ENCODE results near the gene VANGL2.

VANGL2 gene

DNA sequence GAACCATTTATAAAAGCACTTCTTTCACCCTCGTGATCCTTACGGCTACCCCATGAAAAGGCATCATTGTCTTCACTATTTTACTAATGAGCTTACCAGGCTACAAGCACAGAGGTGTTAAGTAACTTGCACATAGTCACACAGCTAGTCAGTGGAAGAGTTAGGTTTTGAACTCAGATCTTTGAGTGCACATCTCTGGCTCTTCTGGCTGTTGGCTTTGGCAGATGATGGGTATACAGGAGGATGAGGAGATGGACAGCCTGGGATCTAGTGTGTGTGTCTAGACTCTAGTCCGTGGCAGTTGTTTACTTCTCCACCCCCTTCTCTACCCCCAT, 11.6 kb downstream of the VANGL2 start:
- H3K27me3 ChIP-seq (ENCODE audit: control insufficient read depth, insufficient read depth, low read length), result no peaks in the 10 kb centered on the region
- H3K4me3 ChIP-seq (ENCODE audit: low read length), result no peak overlapping the region
- H3K36me3 ChIP-seq (ENCODE audit: control insufficient read depth, insufficient read depth, low read length), result no peaks in the 10 kb centered on the region
- H3K9me3 ChIP-seq (ENCODE audit: control insufficient read depth, low read length), result no peaks in the 10 kb centered on the region
- H3K9ac ChIP-seq (ENCODE audit: low read length), result no peak overlapping the region
- peaks cover 32% of the 10 kb centered on the region for H3K4me1 ChIP-seq (ENCODE audit: control insufficient read depth, insufficient read depth, low read length)

DNA sequence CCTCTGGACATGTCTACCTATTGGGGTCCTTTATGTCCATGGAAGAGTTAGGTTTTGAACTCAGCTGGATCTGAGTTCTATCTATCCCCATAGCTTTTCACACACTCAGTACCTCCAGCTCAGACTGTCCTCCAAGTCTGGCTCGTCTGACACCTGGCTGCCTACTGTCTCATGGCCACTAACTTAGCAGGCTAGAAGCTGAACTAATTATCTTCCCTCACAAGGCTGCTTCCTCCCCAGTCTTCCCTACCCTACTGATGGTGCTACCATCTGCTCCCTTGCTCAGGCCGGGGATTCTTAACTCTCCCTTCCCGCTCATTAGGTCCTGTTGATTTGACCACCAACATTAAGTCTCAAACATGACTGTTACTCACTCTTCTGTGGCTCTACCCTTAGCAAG, 13.4 kb downstream of the VANGL2 start:
- no peaks in the 10 kb centered on the region for H3K36me3 ChIP-seq (ENCODE audit: control insufficient read depth, insufficient read depth, low read length)
- H3K9ac ChIP-seq (ENCODE audit: low read length), result no peak overlapping the region
- H3K9me3 ChIP-seq (ENCODE audit: control insufficient read depth, low read length), result no peaks in the 10 kb centered on the region
- H3K4me3 ChIP-seq (ENCODE audit: low read length), result no peak overlapping the region
- peaks cover 18% of the 10 kb centered on the region for H3K4me1 ChIP-seq (ENCODE audit: control insufficient read depth, insufficient read depth, low read length)
- H3K27me3 ChIP-seq (ENCODE audit: control insufficient read depth, insufficient read depth, low read length), result no peaks in the 10 kb centered on the region

DNA sequence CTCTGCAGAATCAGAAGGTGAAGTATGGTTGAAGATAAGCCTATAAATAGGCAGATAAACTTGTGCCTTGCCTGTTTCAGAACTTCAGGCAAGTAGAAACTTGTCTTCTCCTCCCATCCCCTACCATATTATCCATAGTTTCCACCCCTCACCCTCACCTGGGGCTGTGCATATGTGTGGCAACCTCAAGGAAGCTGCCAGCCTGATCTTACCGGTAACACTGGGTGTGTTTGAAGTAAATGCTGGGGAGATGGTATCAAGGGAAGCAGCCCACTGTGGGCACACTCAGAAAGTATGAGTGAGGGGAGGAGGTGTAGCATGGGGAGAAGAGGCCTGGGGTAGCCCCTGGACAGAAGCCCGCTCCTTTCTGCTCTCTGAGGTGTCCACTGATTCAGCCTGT, 14.5 kb downstream of the VANGL2 start:
- H3K4me1 ChIP-seq (ENCODE audit: control insufficient read depth, insufficient read depth, low read length), result peaks cover 13% of the 10 kb centered on the region
- H3K36me3 ChIP-seq (ENCODE audit: control insufficient read depth, insufficient read depth, low read length), result no peaks in the 10 kb centered on the region
- H3K4me3 ChIP-seq (ENCODE audit: low read length), result no peak overlapping the region

DNA sequence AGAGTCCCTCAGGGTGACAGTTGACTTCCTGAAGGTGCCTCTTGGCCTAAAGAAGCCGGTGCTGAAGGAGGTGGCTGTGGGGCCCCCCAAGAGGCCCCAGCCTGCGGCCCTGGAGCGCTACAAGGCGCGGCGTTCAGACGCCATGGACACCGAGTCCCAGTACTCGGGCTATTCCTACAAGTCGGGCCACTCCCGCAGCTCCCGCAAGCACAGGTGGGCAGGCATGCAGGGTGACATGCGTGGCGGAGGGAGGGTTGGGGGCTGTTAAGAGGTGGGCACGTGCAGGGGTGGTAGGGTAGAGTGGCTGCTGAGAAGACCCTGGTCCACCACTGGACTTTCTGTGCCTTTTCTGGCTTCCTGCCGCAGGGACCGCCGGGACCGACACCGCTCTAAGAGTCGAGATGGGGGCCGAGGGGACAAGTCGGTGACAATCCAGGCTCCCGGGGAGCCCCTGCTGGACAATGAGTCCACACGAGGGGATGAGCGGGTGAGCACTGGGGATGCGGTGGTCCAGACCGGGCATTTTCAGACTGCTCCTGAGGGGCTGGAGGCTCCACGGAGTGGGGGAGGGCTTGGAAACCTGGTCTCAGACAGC, 15.4 kb downstream of the VANGL2 start:
- no peak overlapping the region for H3K9ac ChIP-seq (ENCODE audit: low read length)
- no peaks in the 10 kb centered on the region for H3K27me3 ChIP-seq (ENCODE audit: control insufficient read depth, insufficient read depth, low read length)
- H3K4me1 ChIP-seq (ENCODE audit: control insufficient read depth, insufficient read depth, low read length), result peaks cover 9% of the 10 kb centered on the region
- H3K4me3 ChIP-seq (ENCODE audit: low read length), result no peak overlapping the region
- H3K36me3 ChIP-seq (ENCODE audit: control insufficient read depth, insufficient read depth, low read length), result no peaks in the 10 kb centered on the region
- H3K9me3 ChIP-seq (ENCODE audit: control insufficient read depth, low read length), result no peaks in the 10 kb centered on the region

More for the DNA sequence above, 14.5 kb downstream of the VANGL2 start:
- H3K9me3 ChIP-seq (ENCODE audit: control insufficient read depth, low read length), result no peaks in the 10 kb centered on the region
- H3K9ac ChIP-seq (ENCODE audit: low read length), result no peak overlapping the region
- no peaks in the 10 kb centered on the region for H3K27me3 ChIP-seq (ENCODE audit: control insufficient read depth, insufficient read depth, low read length)

DNA sequence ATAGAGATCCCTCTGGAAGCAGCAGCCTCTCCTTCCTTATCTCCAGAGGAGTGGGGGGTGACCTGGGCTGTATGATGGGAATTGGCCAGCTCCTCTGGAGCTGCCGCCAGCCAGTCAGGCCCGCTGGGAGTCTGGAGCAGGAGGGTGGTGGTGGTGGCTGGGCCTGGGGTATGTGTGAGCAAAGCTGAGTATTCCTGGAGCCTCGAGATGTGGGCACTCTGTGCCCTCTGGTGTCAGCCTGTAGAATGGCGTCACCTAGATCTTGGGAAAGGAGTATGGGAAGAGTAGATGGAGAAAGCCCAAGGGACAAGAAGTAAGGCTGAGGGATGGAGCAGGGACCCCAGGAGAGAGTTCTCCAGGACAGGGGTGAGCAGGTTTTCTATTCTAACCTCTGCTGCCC, 16.0 kb downstream of the VANGL2 start:
- Histone ChIP-seq H3K27me3 (ENCODE audit: control insufficient read depth, insufficient read depth, low read length) (no peaks in the 10 kb centered on the region), H3K36me3 (ENCODE audit: control insufficient read depth, insufficient read depth, low read length) (no peaks in the 10 kb centered on the region), H3K9ac (ENCODE audit: low read length) (no peak overlapping the region), H3K9me3 (ENCODE audit: control insufficient read depth, low read length) (no peaks in the 10 kb centered on the region), H3K4me1 (ENCODE audit: control insufficient read depth, insufficient read depth, low read length) (peaks cover 5% of the 10 kb centered on the region), H3K4me3 (ENCODE audit: low read length) (no peak overlapping the region)

DNA sequence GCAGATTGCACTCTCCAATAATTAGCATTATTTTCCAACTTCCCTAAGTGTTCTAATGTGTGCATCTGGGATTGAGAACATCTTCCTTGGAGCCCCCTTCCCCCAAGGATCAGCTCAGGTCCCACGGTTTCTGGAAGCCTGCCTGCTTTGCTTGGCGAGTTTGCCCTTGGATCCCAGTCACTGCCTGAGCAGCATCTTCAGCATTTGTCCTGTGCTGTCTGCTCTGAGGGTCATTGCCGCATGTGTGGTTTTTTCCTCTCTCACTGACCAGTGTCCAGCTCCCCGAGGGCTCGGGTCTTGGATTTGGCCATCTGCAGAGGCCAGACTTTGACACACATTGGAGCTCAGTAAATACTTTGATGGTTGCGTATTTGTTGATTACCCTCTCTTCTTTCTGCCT, 18.1 kb downstream of the VANGL2 start:
- Histone ChIP-seq H3K9ac (ENCODE audit: low read length) (no peak overlapping the region), H3K36me3 (ENCODE audit: control insufficient read depth, insufficient read depth, low read length) (no peaks in the 10 kb centered on the region), H3K9me3 (ENCODE audit: control insufficient read depth, low read length) (no peaks in the 10 kb centered on the region), H3K4me1 (ENCODE audit: control insufficient read depth, insufficient read depth, low read length) (no peaks in the 10 kb centered on the region), H3K4me3 (ENCODE audit: low read length) (no peak overlapping the region), H3K27me3 (ENCODE audit: control insufficient read depth, insufficient read depth, low read length) (no peaks in the 10 kb centered on the region)

DNA sequence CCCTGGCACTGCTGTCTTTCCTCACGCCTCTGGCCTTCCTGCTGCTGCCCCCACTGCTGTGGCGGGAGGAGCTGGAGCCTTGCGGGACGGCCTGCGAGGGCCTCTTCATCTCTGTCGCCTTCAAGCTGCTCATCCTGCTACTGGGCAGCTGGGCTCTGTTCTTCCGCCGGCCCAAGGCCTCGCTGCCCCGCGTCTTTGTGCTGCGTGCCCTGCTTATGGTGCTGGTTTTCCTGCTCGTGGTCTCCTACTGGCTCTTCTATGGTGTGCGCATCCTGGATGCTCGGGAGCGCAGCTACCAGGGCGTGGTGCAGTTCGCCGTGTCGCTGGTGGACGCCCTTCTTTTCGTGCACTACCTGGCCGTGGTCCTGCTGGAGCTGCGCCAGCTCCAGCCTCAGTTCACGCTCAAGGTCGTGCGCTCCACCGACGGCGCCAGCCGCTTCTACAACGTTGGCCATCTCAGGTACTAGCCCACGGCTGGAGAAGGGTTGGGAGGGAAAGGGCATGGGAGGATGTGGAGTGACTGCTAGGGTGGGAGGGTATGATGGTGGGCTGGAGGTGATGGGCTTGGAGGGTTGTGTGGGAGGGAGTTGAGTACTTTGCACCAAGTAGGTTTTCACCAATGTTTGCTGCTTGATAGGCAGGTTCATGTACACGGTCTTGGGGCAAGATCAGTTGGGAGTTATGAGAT, 18.9 kb downstream of the VANGL2 start:
- Histone ChIP-seq H3K4me1 (ENCODE audit: control insufficient read depth, insufficient read depth, low read length) (no peaks in the 10 kb centered on the region), H3K36me3 (ENCODE audit: control insufficient read depth, insufficient read depth, low read length) (no peaks in the 10 kb centered on the region), H3K9me3 (ENCODE audit: control insufficient read depth, low read length) (no peaks in the 10 kb centered on the region), H3K27me3 (ENCODE audit: control insufficient read depth, insufficient read depth, low read length) (no peaks in the 10 kb centered on the region), H3K4me3 (ENCODE audit: low read length) (no peak overlapping the region), H3K9ac (ENCODE audit: low read length) (no peak overlapping the region)

DNA sequence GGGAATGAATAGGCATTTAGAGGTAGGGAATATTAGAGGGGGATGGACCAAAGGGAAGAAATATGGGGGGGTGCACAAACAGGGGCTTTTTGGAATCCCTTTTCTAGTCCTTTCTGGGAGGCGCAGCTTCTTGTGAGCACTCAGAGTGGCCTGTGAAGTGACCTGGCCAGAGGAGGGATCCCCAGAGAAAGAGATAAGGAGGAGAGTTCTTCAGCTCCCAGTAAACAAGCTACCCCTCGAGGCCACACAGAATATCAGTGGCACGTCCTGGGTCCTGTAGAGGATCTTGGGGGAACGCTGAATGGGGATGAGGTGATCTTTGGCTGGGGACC, 19.4 kb downstream of the VANGL2 start:
- H3K9me3 ChIP-seq (ENCODE audit: control insufficient read depth, low read length), result no peaks in the 10 kb centered on the region
- H3K4me1 ChIP-seq (ENCODE audit: control insufficient read depth, insufficient read depth, low read length), result no peaks in the 10 kb centered on the region
- H3K9ac ChIP-seq (ENCODE audit: low read length), result no peak overlapping the region
- H3K36me3 ChIP-seq (ENCODE audit: control insufficient read depth, insufficient read depth, low read length), result no peaks in the 10 kb centered on the region
- H3K4me3 ChIP-seq (ENCODE audit: low read length), result no peak overlapping the region
- H3K27me3 ChIP-seq (ENCODE audit: control insufficient read depth, insufficient read depth, low read length), result no peaks in the 10 kb centered on the region

DNA sequence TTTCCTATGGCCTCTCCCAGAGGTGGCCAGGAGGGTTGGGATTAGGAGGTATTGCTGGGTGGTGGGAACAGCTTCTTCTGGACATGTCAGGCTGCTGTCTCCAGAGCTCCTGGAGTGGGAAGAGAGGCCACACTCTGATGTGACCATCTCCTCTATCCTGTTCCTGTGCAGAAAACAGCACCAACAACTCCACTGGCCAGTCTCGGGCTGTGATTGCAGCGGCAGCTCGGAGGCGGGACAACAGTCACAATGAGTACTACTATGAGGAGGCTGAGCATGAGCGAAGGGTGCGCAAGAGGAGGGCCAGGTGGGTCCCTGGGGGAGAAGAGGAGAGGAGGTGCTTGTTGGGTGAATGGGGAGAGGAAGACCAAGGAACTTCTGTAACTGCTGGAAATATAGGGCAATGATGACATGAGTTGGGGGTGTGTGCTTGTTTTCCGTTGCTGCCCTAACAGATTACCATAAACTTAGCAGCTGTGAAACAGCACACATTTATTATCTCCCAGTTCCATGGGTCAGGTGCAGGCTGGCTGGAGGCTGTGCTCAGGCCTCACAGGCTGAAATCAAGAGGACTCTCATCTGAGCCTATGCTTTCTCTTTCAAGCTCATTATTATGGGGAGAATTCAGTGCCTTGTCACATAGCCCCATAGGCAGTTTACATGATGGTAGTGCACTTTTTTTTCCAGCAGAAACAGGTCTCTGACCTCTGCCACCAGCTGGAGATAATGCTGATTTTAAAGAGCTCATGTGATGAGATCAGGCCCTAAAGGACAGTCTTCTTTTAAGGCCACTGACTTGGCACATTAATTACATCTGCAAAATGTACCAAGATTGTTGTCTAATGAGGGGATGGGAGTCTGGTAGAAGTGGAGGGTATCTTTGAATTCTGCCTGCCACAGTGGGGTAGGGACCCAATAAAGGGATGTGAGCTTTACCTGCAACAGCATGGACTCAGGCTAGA, 20.8 kb downstream of the VANGL2 start:
- Histone ChIP-seq H3K36me3 (ENCODE audit: control insufficient read depth, insufficient read depth, low read length) (no peaks in the 10 kb centered on the region), H3K9me3 (ENCODE audit: control insufficient read depth, low read length) (no peaks in the 10 kb centered on the region), H3K27me3 (ENCODE audit: control insufficient read depth, insufficient read depth, low read length) (no peaks in the 10 kb centered on the region)

DNA sequence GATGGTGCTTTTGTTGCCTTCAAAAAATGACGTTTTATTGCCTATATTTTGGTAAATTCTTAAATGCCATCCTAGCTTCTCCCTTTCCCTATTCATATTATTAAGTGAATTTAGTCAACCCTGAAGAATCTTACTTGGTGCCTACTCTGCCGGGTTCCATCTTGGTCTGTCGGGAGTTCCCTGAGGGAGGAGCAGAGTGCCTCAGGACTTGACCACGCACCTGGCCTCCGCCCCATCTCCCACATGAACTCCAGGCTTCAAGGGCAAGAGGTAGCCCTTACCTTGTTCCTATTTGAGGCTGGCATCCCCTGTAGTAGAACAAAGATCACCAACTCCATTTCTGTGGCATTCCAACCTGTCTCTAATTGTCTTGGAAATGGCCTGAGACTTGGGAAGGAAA, 21.5 kb downstream of the VANGL2 start:
- Histone ChIP-seq H3K4me3 (ENCODE audit: low read length) (no peak overlapping the region), H3K9ac (ENCODE audit: low read length) (no peak overlapping the region), H3K27me3 (ENCODE audit: control insufficient read depth, insufficient read depth, low read length) (no peaks in the 10 kb centered on the region), H3K36me3 (ENCODE audit: control insufficient read depth, insufficient read depth, low read length) (no peaks in the 10 kb centered on the region), H3K9me3 (ENCODE audit: control insufficient read depth, low read length) (no peaks in the 10 kb centered on the region), H3K4me1 (ENCODE audit: control insufficient read depth, insufficient read depth, low read length) (no peaks in the 10 kb centered on the region)

More for the DNA sequence above, 20.8 kb downstream of the VANGL2 start:
- no peaks in the 10 kb centered on the region for H3K4me1 ChIP-seq (ENCODE audit: control insufficient read depth, insufficient read depth, low read length)
- H3K9ac ChIP-seq (ENCODE audit: low read length), result no peak overlapping the region
- no peak overlapping the region for H3K4me3 ChIP-seq (ENCODE audit: low read length)

DNA sequence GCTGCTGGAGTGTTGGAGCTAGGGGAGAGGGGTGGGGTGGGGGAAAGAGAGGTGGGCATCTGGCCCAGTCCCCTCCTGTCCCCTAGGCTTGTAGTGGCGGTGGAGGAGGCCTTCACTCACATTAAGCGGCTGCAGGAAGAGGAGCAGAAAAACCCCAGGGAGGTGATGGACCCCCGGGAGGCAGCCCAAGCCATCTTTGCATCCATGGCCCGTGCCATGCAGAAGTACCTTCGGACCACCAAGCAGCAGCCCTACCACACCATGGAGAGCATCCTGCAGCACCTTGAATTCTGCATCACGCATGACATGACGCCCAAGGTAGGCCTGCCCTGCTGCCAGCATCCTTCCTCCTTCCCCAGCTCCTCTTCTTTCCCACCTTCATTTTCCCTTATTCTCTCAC, 23.6 kb downstream of the VANGL2 start:
- peaks cover 4% of the 10 kb centered on the region for H3K4me1 ChIP-seq (ENCODE audit: control insufficient read depth, insufficient read depth, low read length)
- no peak overlapping the region for H3K9ac ChIP-seq (ENCODE audit: low read length)
- no peaks in the 10 kb centered on the region for H3K9me3 ChIP-seq (ENCODE audit: control insufficient read depth, low read length)
- no peaks in the 10 kb centered on the region for H3K27me3 ChIP-seq (ENCODE audit: control insufficient read depth, insufficient read depth, low read length)
- no peaks in the 10 kb centered on the region for H3K36me3 ChIP-seq (ENCODE audit: control insufficient read depth, insufficient read depth, low read length)
- H3K4me3 ChIP-seq (ENCODE audit: low read length), result no peak overlapping the region

DNA sequence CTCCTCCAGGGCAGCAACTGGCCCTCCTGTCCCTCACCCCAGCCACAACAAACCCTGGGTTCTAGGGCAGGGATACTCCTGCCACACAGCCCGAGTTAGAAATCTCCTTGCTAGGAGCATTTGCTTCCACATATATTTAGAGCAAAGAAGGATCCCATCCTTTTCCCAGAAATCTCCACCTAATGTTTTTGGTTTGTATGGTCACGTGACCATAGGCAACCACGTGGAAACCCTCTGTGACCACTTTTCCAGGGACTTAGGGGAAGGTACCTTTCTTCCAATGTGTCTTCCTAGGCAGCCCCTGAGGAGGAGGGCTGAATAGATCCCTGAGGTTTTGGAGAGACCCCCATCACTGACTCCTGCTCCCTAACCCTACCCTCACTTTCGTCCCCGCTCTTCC, 25.5 kb downstream of the VANGL2 start:
- H3K27me3 ChIP-seq (ENCODE audit: control insufficient read depth, insufficient read depth, low read length), result no peaks in the 10 kb centered on the region
- H3K4me1 ChIP-seq (ENCODE audit: control insufficient read depth, insufficient read depth, low read length), result peaks cover 13% of the 10 kb centered on the region
- H3K4me3 ChIP-seq (ENCODE audit: low read length), result no peak overlapping the region
- no peak overlapping the region for H3K9ac ChIP-seq (ENCODE audit: low read length)
- H3K9me3 ChIP-seq (ENCODE audit: control insufficient read depth, low read length), result no peaks in the 10 kb centered on the region
- H3K36me3 ChIP-seq (ENCODE audit: control insufficient read depth, insufficient read depth, low read length), result no peaks in the 10 kb centered on the region

Measured in mucosa of stomach (tissue), 1 donor.